Glomerular visceral epithelial cell (primary cell): ENCODE data around the gene PLCB1.
A peak's percentile ranks its signal among the peaks of the same experiment; 100 is the strongest.

Experiments
- DNase-seq: peaks from one replicate; pipeline ENCODE4 v3.0.0-alpha.2; 2016; ENCODE audit errors: extremely low spot score

Gene PLCB1

GRCh38 chr20:8301655-8302054, 169.6 kb downstream of the PLCB1 start:
- DNase-seq: no peak

GRCh38 chr20:8303651-8304050, 171.6 kb downstream of the PLCB1 start:
- DNase-seq: no peak

DNA sequence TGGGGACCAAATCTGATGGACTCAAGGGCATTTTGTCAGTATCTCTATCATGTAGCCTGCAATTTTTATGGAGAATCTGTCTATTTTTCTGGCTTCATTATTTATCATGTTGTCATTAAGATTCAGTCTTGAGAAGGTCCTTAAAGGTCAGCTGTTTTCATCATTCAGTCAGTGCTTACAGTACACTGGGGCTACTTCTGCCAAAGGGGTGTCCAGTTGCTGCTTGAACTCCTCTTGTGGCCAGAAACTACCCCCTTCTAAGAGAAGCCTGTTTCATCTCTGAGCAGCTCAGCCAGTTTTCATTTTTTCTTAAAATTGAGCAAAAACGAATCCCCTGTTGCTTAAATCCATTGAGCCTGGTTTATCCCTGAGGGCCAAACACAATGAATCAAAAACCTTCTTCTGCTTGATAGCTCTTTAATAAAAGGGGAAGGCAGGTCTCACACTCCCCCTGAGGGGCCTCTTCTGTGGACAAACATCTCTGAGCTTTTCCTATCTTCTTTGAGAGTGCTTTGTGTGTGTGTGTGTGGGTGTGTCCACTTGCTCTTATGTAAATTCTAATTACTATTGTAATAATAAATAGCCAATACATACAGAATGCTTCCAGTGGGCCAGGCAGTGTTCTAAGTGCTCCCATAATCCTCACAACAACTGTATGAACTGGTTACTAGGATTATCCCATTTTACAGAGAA, 172.2 kb downstream of the PLCB1 start:
- no peak for DNase-seq

- DNase-seq: peak; percentile 56
Measured at GRCh38 chr20:8305449-8305978, 173.4 kb downstream of the PLCB1 start.

GRCh38 chr20:8306937-8307336, 174.9 kb downstream of the PLCB1 start:
- DNase-seq: no peak

- DNase-seq: no peak
Measured at GRCh38 chr20:8309634-8310033, 177.6 kb downstream of the PLCB1 start.

DNA sequence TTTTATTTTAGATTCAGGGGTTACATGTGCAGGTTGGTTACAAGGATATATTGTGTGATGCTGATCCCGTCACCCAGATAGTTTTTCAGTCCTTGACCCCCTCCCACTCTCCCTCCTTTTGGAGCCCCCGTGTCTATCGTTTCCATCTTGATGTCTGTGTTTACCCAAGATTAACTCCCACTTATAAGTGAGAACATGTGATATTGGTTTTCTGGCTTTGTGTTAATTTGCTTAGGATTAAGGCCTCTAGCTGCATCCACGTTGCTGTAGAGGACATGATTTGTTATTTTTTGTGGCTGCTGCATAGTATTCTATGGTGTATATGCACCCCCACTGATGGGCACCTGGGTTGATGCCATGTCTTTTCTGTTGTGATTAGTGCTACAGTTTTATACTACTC, 178.6 kb downstream of the PLCB1 start:
- no peak for DNase-seq

- DNase-seq: no peak
Measured at GRCh38 chr20:8313073-8313472, 181.0 kb downstream of the PLCB1 start.

- no peak for DNase-seq
Measured at GRCh38 chr20:8315639-8316573, 183.8 kb downstream of the PLCB1 start.

GRCh38 chr20:8317448-8317847, 185.4 kb downstream of the PLCB1 start:
- no peak for DNase-seq

- DNase-seq: no peak
Measured at GRCh38 chr20:8318965-8319625, 187.0 kb downstream of the PLCB1 start.

- no peak for DNase-seq
Measured at GRCh38 chr20:8320306-8320705, 188.2 kb downstream of the PLCB1 start.

- no peak for DNase-seq
Measured at GRCh38 chr20:8321001-8321400, 188.9 kb downstream of the PLCB1 start.

DNA sequence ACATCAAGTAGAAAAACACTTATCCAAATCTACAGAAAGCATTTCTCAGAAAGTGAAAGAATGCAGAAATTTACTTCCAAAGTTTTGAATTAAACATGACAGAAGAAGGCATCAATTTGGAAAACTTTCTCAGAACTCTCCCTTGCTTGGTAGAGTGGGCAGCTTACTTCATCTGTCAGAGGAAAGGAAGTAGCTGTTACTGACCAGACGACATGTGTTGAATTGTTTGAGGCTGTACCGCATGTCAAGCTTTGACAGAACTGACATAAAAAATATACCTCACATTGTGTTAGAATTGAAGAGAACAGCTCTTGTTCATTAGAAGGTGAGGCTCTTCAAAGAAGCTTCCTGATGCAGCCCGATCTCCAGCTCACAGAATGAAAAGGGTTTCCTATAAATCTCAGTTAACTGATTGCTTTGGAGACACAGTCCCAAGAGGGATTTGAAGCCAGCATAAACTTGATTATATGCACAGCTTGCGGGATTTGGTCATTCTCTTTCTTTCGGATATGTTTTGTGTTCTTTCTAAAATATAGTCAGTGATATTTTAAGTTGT, 190.7 kb downstream of the PLCB1 start:
- no peak for DNase-seq

- no peak for DNase-seq
Measured at GRCh38 chr20:8326191-8326590, 194.1 kb downstream of the PLCB1 start.

DNA sequence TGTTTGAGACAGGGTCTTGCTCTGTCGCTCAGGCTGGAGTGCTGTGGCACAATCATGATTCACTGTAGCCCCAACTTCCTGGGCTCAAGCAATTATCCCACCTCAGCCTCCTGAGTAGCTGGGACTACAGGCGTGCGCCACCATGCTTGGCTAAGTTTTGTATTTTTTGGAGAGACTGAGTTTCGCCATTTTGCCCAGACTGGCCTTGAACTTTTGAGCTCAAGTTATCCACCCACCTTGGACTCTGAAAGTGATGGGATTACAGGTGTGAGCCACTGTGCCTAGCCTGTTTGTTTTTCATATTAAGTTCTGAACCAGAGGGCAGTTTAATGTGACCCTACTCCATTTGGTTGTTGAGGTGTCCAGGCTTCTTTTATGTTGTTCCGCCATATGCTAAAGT, 194.8 kb downstream of the PLCB1 start:
- DNase-seq: no peak

DNA sequence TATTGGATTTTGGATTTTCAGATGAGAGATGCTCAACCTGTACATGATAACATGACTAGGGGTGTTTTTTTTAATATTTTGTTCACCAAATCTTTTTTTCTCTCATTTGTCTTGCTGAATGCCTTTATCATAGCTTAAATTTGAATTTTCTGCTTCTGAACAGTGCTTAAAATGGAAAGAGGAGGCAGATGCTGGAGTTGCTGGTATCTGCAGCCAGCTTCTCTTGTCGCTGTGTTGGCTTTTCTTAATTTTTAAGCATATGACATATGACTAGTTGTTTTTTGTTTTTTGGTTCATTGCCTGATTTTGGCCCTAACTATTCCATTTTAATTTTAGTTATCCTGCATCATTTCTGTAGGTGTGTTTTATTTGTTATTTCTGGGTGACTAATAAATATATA, 196.1 kb downstream of the PLCB1 start:
- no peak for DNase-seq

- no peak for DNase-seq
Measured at GRCh38 chr20:8330319-8330784, 198.3 kb downstream of the PLCB1 start.

DNA sequence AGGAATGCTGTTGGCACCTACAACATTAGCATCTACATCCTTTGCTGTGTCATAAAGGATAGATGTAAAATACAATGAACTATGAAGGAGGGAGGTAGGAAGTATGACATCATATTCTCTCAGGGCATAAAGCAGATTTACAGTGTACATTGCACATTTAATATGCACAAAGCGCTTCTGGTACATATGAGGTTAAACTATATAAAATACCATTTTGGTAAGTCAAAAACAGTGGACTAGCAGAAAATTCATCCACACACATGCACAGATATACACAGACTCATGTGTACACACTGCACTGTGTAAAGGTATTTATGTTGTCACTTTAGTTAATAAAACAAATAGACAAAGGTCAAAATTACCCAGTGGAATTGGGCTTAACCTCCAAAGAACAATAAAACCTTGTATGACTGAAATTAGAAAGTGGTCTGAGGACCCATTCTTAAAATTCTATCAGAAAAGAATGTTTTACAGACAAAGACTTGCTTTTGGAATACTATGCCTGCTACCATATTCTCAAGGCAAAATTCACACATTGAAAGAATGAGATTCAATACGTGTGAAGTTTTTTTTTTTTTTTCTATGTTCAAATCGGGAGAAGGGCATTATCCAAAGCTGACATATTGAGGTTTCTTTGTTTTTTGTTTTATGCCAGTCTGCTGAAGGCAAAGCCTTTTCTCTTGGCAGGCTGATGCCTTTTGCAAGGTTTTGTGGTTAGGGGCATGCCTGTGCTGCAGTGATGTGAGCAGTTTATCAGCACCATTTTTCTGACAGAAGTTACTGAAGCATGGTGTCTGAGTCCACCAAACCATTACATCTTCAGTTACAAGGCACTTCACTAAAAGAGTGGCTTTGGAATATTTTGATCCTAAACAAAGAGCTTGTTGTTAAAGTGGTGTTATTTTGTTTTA, 199.0 kb downstream of the PLCB1 start:
- DNase-seq: peak; percentile 84

- DNase-seq: peak; percentile 76
Measured at GRCh38 chr20:8331740-8332412, 199.8 kb downstream of the PLCB1 start.
